GM18858 (cell line): ENCODE measurements around the gene FMOD.

Experiments
- ATAC-seq: cut with Tn5 transposase; IDR thresholded peaks from one replicate; pipeline ENCODE4 v1.9.1; 2021; ENCODE audit not compliant: unreplicated experiment

FMOD gene

GRCh38 chr1:203361945-203362719 is 11.2 kb upstream of the FMOD start:
- no peak for ATAC-seq

DNA sequence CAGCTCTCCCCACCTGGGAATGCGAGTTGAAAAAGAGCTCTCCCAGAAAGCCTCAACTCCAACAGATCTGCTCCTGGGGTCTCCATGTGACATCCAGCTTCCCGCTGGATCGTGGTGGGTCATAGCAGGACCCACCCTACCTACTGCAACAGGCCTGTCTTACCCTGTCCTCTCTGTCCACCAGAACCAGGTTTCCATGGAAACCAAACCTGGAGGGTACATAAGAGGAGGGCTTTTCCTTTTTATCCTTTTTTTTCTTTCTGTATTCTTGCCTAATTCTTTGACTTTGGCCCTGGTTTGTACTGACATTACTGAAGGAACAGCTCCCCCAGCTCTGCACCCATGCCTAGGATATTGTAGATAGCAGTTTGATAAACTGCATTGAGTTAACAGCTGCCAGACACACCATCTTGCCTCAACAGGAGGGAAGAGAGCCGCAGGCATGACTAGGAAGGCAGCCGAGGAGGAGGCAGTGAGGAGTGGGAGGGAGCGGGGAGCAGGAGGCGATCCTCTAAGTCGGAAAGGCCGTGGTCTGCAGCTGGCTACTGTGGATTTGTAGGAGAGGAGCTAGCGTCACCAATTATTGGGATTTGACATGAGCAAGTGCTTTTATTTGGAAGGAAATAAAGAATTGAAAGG is 9.7 kb upstream of the FMOD start:
- no peak for ATAC-seq

DNA sequence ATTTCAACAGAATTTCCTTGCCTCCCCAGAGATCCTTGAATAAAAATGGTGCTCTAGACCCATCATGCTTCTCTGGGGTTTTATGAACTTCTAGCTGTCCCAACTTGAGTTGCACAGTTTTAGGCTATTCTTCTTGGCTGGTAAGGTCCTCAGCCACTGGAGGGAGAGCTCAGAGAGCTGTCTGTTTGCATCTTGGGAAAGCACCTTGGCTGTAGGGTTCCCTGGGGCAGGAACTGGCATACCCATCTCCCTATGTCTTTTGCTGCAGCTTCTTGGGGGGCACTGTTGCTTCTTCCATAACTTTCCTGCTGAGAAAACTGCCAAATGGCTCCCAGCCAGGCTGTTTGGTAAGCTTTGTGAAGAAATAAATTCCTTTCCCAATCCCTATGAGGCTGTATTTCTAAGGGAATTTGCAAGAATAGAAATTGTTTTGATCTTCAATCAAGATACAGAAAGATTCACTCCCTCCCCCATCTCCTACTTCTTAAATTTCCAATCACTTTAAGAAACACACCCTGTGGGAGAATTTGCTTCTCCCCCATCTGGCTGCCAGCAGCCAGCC is 8.2 kb upstream of the FMOD start:
- ATAC-seq = no peak

DNA sequence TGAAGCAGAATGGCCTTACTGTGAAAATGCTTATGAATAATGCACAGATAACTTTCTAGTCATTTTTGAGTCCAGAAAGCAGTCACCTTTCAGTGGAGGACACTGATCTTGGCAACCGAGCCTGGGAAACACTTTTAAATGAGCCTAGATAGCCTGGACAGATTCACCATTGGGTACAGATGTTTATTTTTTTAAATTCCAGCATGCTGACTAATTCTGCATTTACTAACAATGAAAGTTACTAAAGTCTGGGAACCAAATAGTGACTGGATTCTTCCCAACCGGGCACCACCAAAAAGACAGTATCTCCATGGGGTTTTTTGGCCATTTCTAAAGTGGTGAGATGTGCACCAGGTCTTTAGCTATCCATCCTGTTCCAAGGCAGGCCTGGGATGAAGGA is 3.3 kb upstream of the FMOD start:
- ATAC-seq = no peak

- ATAC-seq = no peak
Observed at GRCh38 chr1:203353486-203353885, 2.6 kb upstream of the FMOD start.

GRCh38 chr1:203349773-203350524 is 973 bp downstream of the FMOD start:
- no peak for ATAC-seq

GRCh38 chr1:203349166-203349565 is 1.8 kb downstream of the FMOD start:
- no peak for ATAC-seq

- no peak for ATAC-seq
Observed at GRCh38 chr1:203346769-203347102, 4.2 kb downstream of the FMOD start.

- ATAC-seq = no peak
Observed at GRCh38 chr1:203346060-203346768, 4.7 kb downstream of the FMOD start.

DNA sequence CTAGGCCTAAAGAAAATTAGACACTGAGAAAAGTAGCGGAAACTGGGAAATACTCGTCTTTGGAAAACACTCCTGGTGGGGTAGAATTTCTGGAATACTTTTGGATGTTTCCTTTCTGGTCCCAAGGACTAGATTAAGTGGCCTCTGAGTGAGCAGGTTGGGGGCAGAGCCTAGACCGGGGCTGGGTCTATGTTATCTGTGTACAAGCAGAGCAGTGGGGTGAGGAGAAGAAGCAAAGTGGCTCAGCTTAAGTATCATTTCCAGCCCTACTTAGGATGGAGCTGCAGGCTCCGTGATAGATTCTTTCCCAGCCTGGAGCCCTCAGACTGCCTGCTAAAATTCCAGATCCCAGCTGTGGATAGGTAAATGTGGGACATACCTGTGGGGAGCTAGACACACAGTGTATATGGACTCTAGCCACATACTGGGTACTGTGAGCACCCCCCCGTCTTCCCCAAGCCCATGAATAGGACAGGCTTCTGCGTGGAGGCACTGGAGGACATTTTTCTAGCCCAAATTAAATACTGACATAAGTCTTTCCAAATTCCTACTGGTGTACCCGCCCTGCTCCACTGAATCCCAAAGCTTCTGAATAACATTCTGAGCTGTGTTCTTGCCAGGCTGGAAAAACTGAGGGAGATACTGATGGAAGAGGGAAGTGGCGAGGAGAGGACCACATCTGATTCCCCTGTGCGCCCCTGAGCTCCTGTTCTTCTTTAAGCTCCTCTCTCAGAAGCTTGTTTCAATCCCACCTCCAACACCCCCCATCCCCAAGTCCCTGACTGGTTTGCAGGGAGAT is 6.8 kb downstream of the FMOD start:
- no peak for ATAC-seq

GRCh38 chr1:203342192-203342940 is 8.6 kb downstream of the FMOD start:
- no peak for ATAC-seq

GRCh38 chr1:203340112-203340790 is 10.7 kb downstream of the FMOD start:
- no peak for ATAC-seq

GRCh38 chr1:203338335-203339036 is 12.4 kb downstream of the FMOD start:
- ATAC-seq = no peak

- no peak for ATAC-seq
Observed at GRCh38 chr1:203336097-203336496, 14.8 kb downstream of the FMOD start.

- ATAC-seq = no peak
Observed at GRCh38 chr1:203335503-203335902, 15.4 kb downstream of the FMOD start.

- ATAC-seq = no peak
Observed at GRCh38 chr1:203331224-203331623, 19.7 kb downstream of the FMOD start.

GRCh38 chr1:203328714-203329122 is 22.2 kb downstream of the FMOD start:
- no peak for ATAC-seq

DNA sequence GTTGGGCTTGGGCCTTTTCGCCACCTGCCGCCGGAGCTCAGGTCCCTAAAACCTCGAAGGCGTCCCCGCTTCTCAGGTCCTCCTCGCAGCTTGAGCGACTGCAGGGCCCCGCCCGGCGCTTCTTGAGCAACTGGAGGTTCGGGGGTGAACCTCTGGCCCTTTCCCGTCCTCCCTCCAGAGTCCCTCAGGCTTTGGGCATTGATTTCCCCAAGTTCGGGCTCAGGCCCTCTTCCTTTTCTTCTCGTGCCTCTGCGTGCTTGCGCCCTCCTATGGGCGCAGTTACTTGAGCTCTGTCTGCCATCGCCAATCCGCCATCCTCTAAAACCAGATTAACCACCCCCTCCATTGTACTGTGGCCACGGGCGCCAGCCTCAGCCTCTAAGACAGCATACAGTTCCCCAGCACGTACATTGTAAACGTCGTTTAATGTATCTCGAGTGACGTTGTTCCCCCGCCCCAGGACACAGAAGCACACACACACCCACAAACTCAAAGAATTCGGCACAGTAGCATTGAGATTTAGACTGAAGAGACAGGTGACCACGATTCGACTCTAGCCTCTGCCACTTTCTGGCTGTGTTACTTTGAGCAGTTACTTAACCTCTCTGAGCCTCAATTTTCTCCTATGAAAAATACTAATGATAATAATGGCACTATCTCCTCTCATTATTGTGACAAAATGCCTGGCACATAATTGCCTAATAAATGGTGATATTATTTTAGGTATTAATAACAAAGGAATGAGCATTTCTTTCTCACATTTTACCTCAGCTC is 23.1 kb downstream of the FMOD start:
- peak; percentile 27 for ATAC-seq
